ENCODE results near the gene ANXA11.
"Not testable (repeated sequence)": the region's sequence is repeated elsewhere in the genome, so short reads cannot be mapped to it uniquely, and the experiment has no call there.

Gene ANXA11

DNA sequence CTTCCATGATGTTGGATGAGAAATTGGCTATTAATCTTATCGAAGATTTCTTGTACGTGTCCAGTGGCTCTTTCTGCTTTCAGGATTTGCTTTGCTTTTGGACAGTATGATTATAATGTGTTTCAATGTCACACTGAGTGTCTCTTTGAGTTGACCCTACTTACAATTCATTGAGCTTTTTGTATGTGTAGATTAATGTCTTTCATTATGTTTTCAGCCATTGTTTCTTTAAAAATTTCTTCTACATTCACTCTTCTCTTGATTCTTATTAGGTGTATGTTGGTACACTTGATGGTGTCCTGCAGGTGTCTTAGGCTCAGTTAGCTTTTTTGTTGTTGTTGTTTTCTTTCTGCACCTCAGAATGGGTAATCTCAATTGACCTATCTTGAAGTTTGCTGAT lies 56.2 kb downstream of the ANXA11 start:
- Histone ChIP-seq H3K9me2 (ENCODE audit: low read depth, low read length) (no peaks in the 10 kb centered on the region), H2AFZ (ENCODE audit: low read length) (no peak overlapping the region), H3F3A (ENCODE audit: insufficient read depth, low read length) (no peaks in the 10 kb centered on the region), H3K27ac (ENCODE audit: low read depth, low read length, poor library complexity, severe bottlenecking) (no peak overlapping the region), H3K4me3 (ENCODE audit: low read depth, low read length, poor library complexity, severe bottlenecking) (no peak overlapping the region), H3K36me3 (ENCODE audit: insufficient read depth, low read length) (peaks cover 42% of the 10 kb centered on the region), H3K9ac (ENCODE audit: low read length) (no peak overlapping the region), H3K4me2 (ENCODE audit: low read length) (no peak overlapping the region), H3K4me1 (ENCODE audit: insufficient read depth, low read length, severe bottlenecking) (peaks cover 1% of the 10 kb centered on the region), H4K20me1 (ENCODE audit: insufficient read depth, low read length) (no peaks in the 10 kb centered on the region; the same call in 1 of the 2 replicates), H3K27me3 (ENCODE audit: insufficient read depth, low read length) (no peaks in the 10 kb centered on the region), H3K9me3 (ENCODE audit: low read length) (no peaks in the 10 kb centered on the region), H3K79me2 (ENCODE audit: insufficient read depth, low read length) (no peaks in the 10 kb centered on the region)
- TF ChIP-seq, protein P1, sequence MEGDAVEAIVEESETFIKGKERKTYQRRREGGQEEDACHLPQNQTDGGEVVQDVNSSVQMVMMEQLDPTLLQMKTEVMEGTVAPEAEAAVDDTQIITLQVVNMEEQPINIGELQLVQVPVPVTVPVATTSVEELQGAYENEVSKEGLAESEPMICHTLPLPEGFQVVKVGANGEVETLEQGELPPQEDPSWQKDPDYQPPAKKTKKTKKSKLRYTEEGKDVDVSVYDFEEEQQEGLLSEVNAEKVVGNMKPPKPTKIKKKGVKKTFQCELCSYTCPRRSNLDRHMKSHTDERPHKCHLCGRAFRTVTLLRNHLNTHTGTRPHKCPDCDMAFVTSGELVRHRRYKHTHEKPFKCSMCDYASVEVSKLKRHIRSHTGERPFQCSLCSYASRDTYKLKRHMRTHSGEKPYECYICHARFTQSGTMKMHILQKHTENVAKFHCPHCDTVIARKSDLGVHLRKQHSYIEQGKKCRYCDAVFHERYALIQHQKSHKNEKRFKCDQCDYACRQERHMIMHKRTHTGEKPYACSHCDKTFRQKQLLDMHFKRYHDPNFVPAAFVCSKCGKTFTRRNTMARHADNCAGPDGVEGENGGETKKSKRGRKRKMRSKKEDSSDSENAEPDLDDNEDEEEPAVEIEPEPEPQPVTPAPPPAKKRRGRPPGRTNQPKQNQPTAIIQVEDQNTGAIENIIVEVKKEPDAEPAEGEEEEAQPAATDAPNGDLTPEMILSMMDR (IDR thresholded peaks at IDR 0.05; ENCODE audit: low read length), result no peak
- TF ChIP-seq EZH2 (IDR thresholded peaks at IDR 0.05; ENCODE audit: borderline replicate concordance, low read length), result no peak

DNA sequence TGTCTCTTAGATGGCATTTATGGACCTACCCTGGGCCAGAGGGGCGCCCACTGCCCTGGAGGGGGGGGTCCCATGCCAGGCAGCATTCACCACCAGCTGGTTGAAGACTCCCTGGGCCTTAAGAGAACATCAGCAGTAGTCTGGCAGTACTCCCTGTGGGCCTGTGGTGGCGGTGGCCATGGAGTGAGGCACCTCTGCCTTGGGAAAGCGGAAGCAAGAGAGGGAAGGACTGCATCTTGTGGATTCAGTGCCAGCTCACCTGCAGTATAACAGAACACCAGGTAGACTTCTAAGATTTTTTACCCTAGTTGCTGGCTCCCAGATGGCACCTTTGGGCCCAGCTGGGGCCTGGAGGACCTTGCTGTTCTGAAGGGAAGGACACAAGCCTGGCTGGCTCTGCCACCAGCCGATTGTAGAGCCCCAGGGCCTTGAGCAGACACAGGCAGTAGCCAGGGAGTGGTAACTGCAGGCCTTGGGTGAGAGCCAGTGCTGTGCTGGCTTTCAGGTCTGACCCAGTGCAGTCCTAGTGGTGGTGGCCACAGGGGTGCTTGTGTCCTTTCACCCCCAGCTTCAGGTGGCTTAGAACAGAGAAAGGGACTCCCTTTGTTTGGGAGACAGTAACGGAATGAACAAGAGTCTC lies 57.1 kb downstream of the ANXA11 start:
- no peaks in the 10 kb centered on the region for H3K9me2 ChIP-seq (ENCODE audit: low read depth, low read length)
- TF ChIP-seq, protein P1 (IDR thresholded peaks at IDR 0.05; ENCODE audit: low read length), result no peak
- no peak for TF ChIP-seq EZH2 (IDR thresholded peaks at IDR 0.05; ENCODE audit: borderline replicate concordance, low read length)
- no peaks in the 10 kb centered on the region for H3K27me3 ChIP-seq (ENCODE audit: insufficient read depth, low read length)
- peaks cover 5% of the 10 kb centered on the region for H3K4me1 ChIP-seq (ENCODE audit: insufficient read depth, low read length, severe bottlenecking)
- no peaks in the 10 kb centered on the region for H3K79me2 ChIP-seq (ENCODE audit: insufficient read depth, low read length)
- no peak overlapping the region for H3K9ac ChIP-seq (ENCODE audit: low read length)
- H3F3A ChIP-seq (ENCODE audit: insufficient read depth, low read length), result no peaks in the 10 kb centered on the region
- no peaks in the 10 kb centered on the region; the same call in 1 of the 2 replicates for H4K20me1 ChIP-seq (ENCODE audit: insufficient read depth, low read length)
- no peaks in the 10 kb centered on the region for H3K9me3 ChIP-seq (ENCODE audit: low read length)
- H2AFZ ChIP-seq (ENCODE audit: low read length), result no peak overlapping the region
- no peak overlapping the region for H3K4me3 ChIP-seq (ENCODE audit: low read depth, low read length, poor library complexity, severe bottlenecking)
- H3K36me3 ChIP-seq (ENCODE audit: insufficient read depth, low read length), result peaks cover 36% of the 10 kb centered on the region
- H3K27ac ChIP-seq (ENCODE audit: low read depth, low read length, poor library complexity, severe bottlenecking), result no peak overlapping the region
- H3K4me2 ChIP-seq (ENCODE audit: low read length), result no peak overlapping the region

DNA sequence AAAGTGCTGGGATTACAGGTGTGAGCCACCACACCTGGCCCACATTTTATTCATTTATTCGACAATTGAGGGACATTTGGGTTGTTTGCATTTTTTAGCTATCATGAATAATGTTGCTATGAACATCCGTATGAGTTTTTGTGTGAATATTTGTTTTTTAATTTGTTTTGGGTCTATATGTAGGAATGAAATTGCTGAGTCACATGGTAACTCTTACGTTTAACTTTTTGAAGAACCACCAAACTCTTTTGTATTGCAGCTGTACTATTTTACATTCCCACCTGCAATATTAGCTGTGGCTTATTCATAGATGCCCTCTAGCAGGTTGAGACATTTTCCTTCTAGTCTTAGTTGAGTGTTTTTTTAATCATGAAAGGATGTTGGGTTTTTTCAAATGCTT lies 58.4 kb downstream of the ANXA11 start:
- H3K36me3 ChIP-seq (ENCODE audit: insufficient read depth, low read length), result peaks cover 23% of the 10 kb centered on the region
- no peaks in the 10 kb centered on the region; the same call in 1 of the 2 replicates for H4K20me1 ChIP-seq (ENCODE audit: insufficient read depth, low read length)
- TF ChIP-seq, protein P1 (IDR thresholded peaks at IDR 0.05; ENCODE audit: low read length), result no peak

DNA sequence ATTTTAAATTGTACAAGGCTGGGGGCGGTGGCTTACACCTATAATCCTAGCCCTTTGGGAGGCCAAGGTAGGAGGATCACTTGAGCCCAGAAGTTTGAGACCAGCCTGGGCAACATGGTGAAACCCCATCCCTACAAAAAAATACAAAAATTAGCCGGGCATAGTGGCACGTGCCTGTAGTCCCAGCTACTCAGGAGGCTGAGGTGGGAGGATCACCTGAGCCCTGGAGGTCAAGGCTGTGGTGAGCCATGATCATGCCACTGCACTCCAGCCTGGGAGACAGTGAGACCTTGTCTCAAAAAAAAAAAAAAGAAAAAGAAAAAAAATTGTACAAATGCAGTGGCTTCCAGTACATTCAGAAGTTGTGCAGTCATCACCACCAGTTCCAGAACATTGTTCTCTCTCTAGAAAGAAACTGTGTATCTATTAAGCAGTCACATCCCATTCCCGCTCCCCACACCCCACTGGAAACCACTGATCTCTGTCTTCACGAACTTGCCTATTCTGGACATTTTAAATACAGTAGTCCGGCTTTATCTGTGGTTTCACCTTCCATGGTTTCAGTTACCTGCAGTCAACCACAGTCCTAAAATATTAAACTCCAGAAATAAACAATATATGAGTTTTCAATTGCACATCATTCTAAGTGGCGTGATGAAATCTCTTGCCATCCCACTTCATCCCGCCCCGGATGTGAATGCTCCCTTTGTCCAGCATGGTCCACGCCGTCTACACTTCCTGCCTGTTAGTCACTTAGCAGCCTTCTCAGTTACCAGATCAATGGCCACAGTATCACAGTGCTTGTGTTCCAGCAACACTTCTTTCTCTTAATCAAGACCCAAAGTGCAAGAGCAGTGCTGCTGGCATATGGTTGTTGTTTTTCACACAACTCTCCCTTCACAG lies 59.7 kb downstream of the ANXA11 start:
- not testable (repeated sequence) for H2AFZ ChIP-seq (ENCODE audit: low read length); H3K9me3 ChIP-seq (ENCODE audit: low read length); H3K4me3 ChIP-seq (ENCODE audit: low read depth, low read length, poor library complexity, severe bottlenecking); H3K9me2 ChIP-seq (ENCODE audit: low read depth, low read length); H3F3A ChIP-seq (ENCODE audit: insufficient read depth, low read length); H3K4me2 ChIP-seq (ENCODE audit: low read length); H3K79me2 ChIP-seq (ENCODE audit: insufficient read depth, low read length); H3K9ac ChIP-seq (ENCODE audit: low read length); H3K27ac ChIP-seq (ENCODE audit: low read depth, low read length, poor library complexity, severe bottlenecking); H3K27me3 ChIP-seq (ENCODE audit: insufficient read depth, low read length); H4K20me1 ChIP-seq (ENCODE audit: insufficient read depth, low read length); H3K4me1 ChIP-seq (ENCODE audit: insufficient read depth, low read length, severe bottlenecking)
- H3K36me3 ChIP-seq (ENCODE audit: insufficient read depth, low read length), result peaks cover 18% of the 10 kb centered on the region

More for the DNA sequence above, 58.4 kb downstream of the ANXA11 start:
- H3K4me2 ChIP-seq (ENCODE audit: low read length), result no peak overlapping the region
- no peaks in the 10 kb centered on the region for H3K9me2 ChIP-seq (ENCODE audit: low read depth, low read length)
- H3F3A ChIP-seq (ENCODE audit: insufficient read depth, low read length), result no peaks in the 10 kb centered on the region
- H3K79me2 ChIP-seq (ENCODE audit: insufficient read depth, low read length), result no peaks in the 10 kb centered on the region
- no peak overlapping the region for H2AFZ ChIP-seq (ENCODE audit: low read length)
- H3K27ac ChIP-seq (ENCODE audit: low read depth, low read length, poor library complexity, severe bottlenecking), result no peak overlapping the region
- no peak overlapping the region for H3K9ac ChIP-seq (ENCODE audit: low read length)
- no peaks in the 10 kb centered on the region for H3K27me3 ChIP-seq (ENCODE audit: insufficient read depth, low read length)
- H3K4me3 ChIP-seq (ENCODE audit: low read depth, low read length, poor library complexity, severe bottlenecking), result no peak overlapping the region
- H3K4me1 ChIP-seq (ENCODE audit: insufficient read depth, low read length, severe bottlenecking), result peaks cover 5% of the 10 kb centered on the region
- H3K9me3 ChIP-seq (ENCODE audit: low read length), result no peaks in the 10 kb centered on the region

Measured in OCI-LY1 (cell line).